Suprapubic skin (tissue), 4 donors: ENCODE data around the gene ICA1.

Experiments
- CTCF ChIP-seq, 2 donors: fragments of 200-600 bp in 1 of 2; fragments of 450-650 bp in 1 of 2; sonication (generic) in 1 of 2; IDR thresholded peaks; one replicate each; pipeline ENCODE4 v1.5.1; 2016 to 2019; ENCODE audit warnings: antibody characterized with exemption in 2 of 2, mild to moderate bottlenecking in 1 of 2, moderate library complexity in 1 of 2
- EP300 ChIP-seq: sonication (generic); formaldehyde crosslinking; IDR thresholded peaks from one replicate; pipeline ENCODE4 v1.6.1; 2017; ENCODE audit warnings: antibody characterized with exemption
- POLR2A ChIP-seq, 2 donors: fragments of 450-650 bp; IDR thresholded peaks; one replicate each; pipeline ENCODE4 v1.6.1; 2017; ENCODE audit warnings: antibody characterized with exemption in 2 of 2, mild to moderate bottlenecking in 2 of 2, moderate library complexity in 2 of 2
- POLR2AphosphoS5 ChIP-seq, 3 donors: sonication (generic); formaldehyde crosslinking; IDR thresholded peaks; one replicate each; pipeline ENCODE4 v1.6.1; 2017; ENCODE audit warnings: antibody characterized with exemption in 3 of 3

- TF ChIP-seq POLR2AphosphoS5 (IDR thresholded peaks at IDR 0.05) (no peak), POLR2A (IDR thresholded peaks at IDR 0.05) (no peak), CTCF (IDR thresholded peaks at IDR 0.05) (no peak), EP300 (no peak)
Observed at GRCh38 chr7:8310876-8311275, 48.9 kb upstream of the ICA1 start.
